GM13977 (cell line): ENCODE results near the gene FGF18.
"Not testable (repeated sequence)": the region's sequence is repeated elsewhere in the genome, so short reads cannot be mapped to it uniquely, and the experiment has no call there.

Source experiments
- DNase-seq: peaks from one replicate; pipeline ENCODE4 v3.0.0; 2012; ENCODE audit warnings: low spot score
- CTCF ChIP-seq: IDR thresholded peaks from 2 replicates; pipeline ENCODE4 v1.5.1; 2012; ENCODE audit warnings: mild to moderate bottlenecking, control low read depth; ENCODE audit not compliant: insufficient read depth; ENCODE audit errors: extremely low read depth, missing control alignments
- in situ Hi-C: fragments of 300-500 bp; cut with MboI; formaldehyde crosslinking; loops from one replicate; pipeline ENCODE4 v1.12.0; 2022; ENCODE audit warnings: low sequenced_read_pairs, low pct_unique_long_range_greater_than_20kb, mixed read lengths, inconsistent platforms; ENCODE audit not compliant: unreplicated experiment

Gene FGF18

GRCh38 chr5:171405615-171406014 lies 13.8 kb upstream of the FGF18 start:
- peak; percentile 24 for TF ChIP-seq CTCF
- in situ Hi-C loops = loop anchor here (25.0 kb wide), 1 partner anchor 632 kb away; no protein-coding TSS in a partner anchor
- DNase-seq = no peak

- DNase-seq = no peak
- TF ChIP-seq CTCF = no peak
- in situ Hi-C loops = loop anchor here (25.0 kb wide), 1 partner anchor 630 kb away; no protein-coding TSS in a partner anchor
Measured at GRCh38 chr5:171407234-171407633, 12.2 kb upstream of the FGF18 start.

DNA sequence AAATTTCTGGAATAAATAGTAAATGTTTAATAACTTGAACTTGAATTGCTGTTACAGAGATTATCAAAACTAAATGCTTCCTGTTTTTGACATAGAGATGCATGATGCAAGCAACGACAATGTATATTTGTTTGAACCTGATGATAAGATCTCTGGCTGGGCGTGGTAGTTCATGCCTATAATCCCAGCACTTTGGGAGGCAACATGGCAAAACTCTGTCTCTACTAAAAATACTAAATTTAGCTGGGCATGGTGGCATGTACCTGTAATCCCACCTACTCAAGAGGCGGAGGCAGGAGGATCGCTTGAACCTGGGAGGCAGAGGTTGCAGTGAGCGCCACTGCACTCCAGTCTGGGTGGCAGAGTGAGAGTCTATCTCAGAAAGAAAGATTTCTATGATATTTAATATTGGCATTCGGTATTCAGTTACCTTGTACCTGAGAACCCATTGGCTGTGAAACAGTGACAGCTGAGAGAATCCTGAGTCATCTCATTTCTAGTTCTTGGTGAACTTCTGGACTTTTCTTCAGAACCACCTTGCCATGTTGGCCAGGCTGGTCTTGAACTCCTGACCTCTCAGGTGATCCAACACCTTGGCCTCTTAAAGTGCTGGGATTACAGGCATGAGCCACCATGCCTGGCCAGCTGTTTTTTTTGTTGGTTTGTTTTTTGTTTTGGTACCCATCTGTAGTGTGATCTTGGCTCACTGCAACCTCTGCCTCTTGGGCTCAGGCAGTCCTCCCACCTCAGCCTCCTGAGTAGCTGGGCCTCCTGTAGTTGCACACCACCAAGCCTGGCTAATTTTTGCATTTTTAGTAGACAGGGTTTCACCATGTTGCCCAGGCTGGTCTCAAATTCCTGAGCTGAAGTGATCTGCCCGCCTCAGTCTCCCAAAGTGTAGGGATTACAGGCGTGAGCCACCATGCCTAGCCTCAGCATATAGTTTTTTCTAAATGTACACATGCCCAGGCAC lies 10.0 kb upstream of the FGF18 start:
- in situ Hi-C loops = loop anchor here (25.0 kb wide), 1 partner anchor 628 kb away; no protein-coding TSS in a partner anchor
- DNase-seq = no peak
- TF ChIP-seq CTCF = no peak

GRCh38 chr5:171410181-171410580 lies 9.3 kb upstream of the FGF18 start:
- in situ Hi-C loops = loop anchor here (25.0 kb wide), 1 partner anchor 627 kb away; no protein-coding TSS in a partner anchor
- no peak for TF ChIP-seq CTCF
- DNase-seq = no peak

- no peak for TF ChIP-seq CTCF
- no peak for DNase-seq
- in situ Hi-C loops = loop anchor here (25.0 kb wide), 1 partner anchor 625 kb away; no protein-coding TSS in a partner anchor
Measured at GRCh38 chr5:171412186-171412585, 7.3 kb upstream of the FGF18 start.

DNA sequence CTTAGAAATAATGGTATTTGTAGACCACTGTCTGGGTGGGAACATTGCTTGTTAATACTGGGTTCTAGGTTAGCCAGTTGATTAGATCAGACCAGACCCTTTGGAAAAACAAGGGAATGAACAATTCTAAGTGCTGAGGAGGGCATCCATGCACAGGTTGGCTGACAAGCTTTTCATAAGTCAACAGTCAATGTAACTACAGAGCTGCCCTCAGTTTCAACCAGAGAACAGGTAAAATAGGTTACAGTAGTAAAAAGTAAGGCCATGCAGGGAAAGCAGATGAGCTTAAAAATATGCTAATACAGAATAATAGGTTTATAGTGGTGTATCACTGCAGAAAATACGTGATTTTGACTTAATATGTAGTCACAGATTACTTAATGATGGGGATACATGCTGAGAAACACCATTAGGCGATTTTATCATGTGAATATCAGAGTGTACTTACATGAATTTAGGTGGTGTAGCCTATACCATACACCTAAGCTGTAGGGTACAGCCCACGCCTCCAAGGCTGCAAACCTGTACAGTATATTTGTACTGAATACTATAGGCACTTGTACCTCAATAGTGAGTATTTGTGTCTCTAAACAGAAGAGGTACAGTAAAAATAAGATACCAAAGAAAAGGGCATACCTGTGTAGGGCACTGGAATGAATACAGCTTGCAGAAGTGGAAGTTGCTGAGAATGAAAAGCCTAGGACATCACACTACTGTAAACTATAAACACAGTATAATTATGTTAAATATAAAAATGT lies 6.1 kb upstream of the FGF18 start:
- no peak for DNase-seq
- in situ Hi-C loops = loop anchor here (25.0 kb wide), 1 partner anchor 624 kb away; no protein-coding TSS in a partner anchor
- TF ChIP-seq CTCF = no peak

DNA sequence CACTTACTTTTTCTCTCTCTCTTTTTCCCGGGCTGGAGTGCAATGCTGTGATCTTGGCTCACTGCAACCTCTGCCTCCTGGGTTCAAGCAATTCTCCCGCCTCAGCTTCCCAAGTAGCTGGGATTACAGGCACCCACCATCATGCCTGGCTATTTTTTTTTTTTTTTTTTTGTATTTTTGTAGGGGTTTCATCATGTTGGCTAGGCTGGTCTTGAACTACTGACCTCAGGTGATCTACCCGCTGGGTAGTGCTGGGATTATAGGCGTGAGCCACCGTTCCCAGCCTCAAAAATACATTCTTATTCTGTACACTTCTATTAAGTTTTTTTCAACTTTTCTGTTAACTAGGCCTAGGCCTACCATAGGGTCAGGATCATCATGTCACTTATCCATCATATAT lies 5.5 kb upstream of the FGF18 start:
- in situ Hi-C loops = loop anchor here (25.0 kb wide), 1 partner anchor 623 kb away; no protein-coding TSS in a partner anchor
- not testable (repeated sequence) for DNase-seq
